D721Med (cell line): Measurements from ENCODE around the gene PRDX3.
A peak's percentile ranks its signal among the peaks of the same experiment; 100 is the strongest.

Experiments used
- DNase-seq: peaks from one replicate; pipeline ENCODE4 v3.0.0; 2011; ENCODE audit warnings: low spot score; ENCODE audit not compliant: insufficient read length
- FAIRE-seq: peaks from 2 replicates; lab custom pipeline; 2011; peaks lifted over from hg19 to GRCh38; lab: Jason Lieb, UNC
- CTCF ChIP-seq: IDR thresholded peaks from 2 replicates; pipeline ENCODE4 v1.5.1; 2012; ENCODE audit warnings: mild to moderate bottlenecking, control low read depth; ENCODE audit not compliant: insufficient read depth; ENCODE audit errors: missing control alignments

The PRDX3 gene

GRCh38 chr10:119206603-119207365 lies 28.2 kb upstream of the PRDX3 start:
- FAIRE-seq: no peak

GRCh38 chr10:119205894-119206602 lies 27.4 kb upstream of the PRDX3 start:
- TF ChIP-seq CTCF: no peak
- DNase-seq (no peak), FAIRE-seq (no peak)

More at GRCh38 chr10:119206603-119207365, 28.2 kb upstream of the PRDX3 start:
- DNase-seq: peak; percentile 20
- peak; percentile 55 for TF ChIP-seq CTCF

GRCh38 chr10:119203006-119203405 lies 24.4 kb upstream of the PRDX3 start:
- no peak for TF ChIP-seq CTCF
- no peak for DNase-seq
- FAIRE-seq: no peak

GRCh38 chr10:119201233-119201632 lies 22.6 kb upstream of the PRDX3 start:
- no peak for FAIRE-seq
- DNase-seq: no peak
- no peak for TF ChIP-seq CTCF

- FAIRE-seq (no peak), DNase-seq (peak; percentile 27)
- peak; percentile 95 for TF ChIP-seq CTCF
Observed at GRCh38 chr10:119199231-119199992, 20.8 kb upstream of the PRDX3 start.

- peak; percentile 36 for TF ChIP-seq CTCF
- FAIRE-seq: no peak
- DNase-seq: no peak
Observed at GRCh38 chr10:119198438-119198837, 19.8 kb upstream of the PRDX3 start.
